ENCODE measurements around the gene NSMCE4A. TPM values are rescaled to one million over a fixed set of nuclear protein-coding genes. Genes with fewer than 3 reads are reported as not detected.
"Not testable (repeated sequence)": the region's sequence is repeated elsewhere in the genome, so short reads cannot be mapped to it uniquely, and the experiment has no call there.

Gene NSMCE4A
- total RNA-seq = 10 to 100 TPM; 67.8 to 70.9 TPM
- polyA plus RNA-seq = 58.2 TPM

GRCh38 chr10:121974535-121975294 lies at the start of gene NSMCE4A:
Gene NSMCE4A (minus strand): TSS chr10:121975217. CDS start chr10:121975165, 52 bp downstream.
- H3K4me1 Mint-ChIP-seq = peaks cover 22 to 43% (median 25%) of the 10 kb centered on the region in 3 donors
- CTCF ChIA-PET = interaction anchor here (0.8 to 2.8 kb wide), 5 partner anchors 10 to 52 kb away, joined by 3 to 14 read pairs (median 3); partner anchors contain the start of gene ATE1

GRCh38 chr10:122023257-122023656 lies 48.2 kb upstream of the NSMCE4A start:
- POLR2A ChIA-PET; H3K4me3 ChIP-seq (ENCODE audit: low read length); H3K4me3 Mint-ChIP-seq: not testable (repeated sequence)

More at GRCh38 chr10:121974535-121975294, at the start of gene NSMCE4A:
- POLR2A ChIA-PET = interaction anchor here (1.2 kb wide), 1 partner anchor 47 kb away, joined by 9 read pairs; the partner anchor contains the start of gene ATE1
- no peaks in the 10 kb centered on the region for H3K9me3 ChIP-seq (ENCODE audit: low read length)
- H3K4me1 ChIP-seq (ENCODE audit: insufficient read depth, low read length) = peaks cover 11% of the 10 kb centered on the region
- Mint-ChIP-seq H3K9me3 (no peaks in the 10 kb centered on the region), H3K27ac (peak within 1 kb of the TSS in 6 of 8 donors; percentile 7 to 67 (median 50)), H3K4me3 (peak within 1 kb of the TSS; percentile 80 to 91 (median 83)), H3K27me3 (no peaks in the 10 kb centered on the region), H3K36me3 (peaks cover 0 to 27% (median 2%) of the 10 kb centered on the region in 3 donors)
- H3K27ac ChIP-seq (ENCODE audit: low read depth, low read length) = peak within 1 kb of the TSS; percentile 84
- H3K36me3 ChIP-seq (ENCODE audit: insufficient read depth, low read length) = peaks cover 4% of the 10 kb centered on the region
- DNase-seq = peak; percentile 47 to 74 (median 62)
- peak within 1 kb of the TSS; percentile 75 for H3K4me3 ChIP-seq (ENCODE audit: low read length)
- H3K27me3 ChIP-seq (ENCODE audit: insufficient read depth, low read length, poor library complexity, severe bottlenecking) = no peaks in the 10 kb centered on the region

GRCh38 chr10:122022276-122022675 lies 47.3 kb upstream of the NSMCE4A start:
- no peak for DNase-seq
- Mint-ChIP-seq H3K4me1 (no peaks in the 10 kb centered on the region), H3K36me3 (no peaks in the 10 kb centered on the region), H3K4me3 (no peak overlapping the region), H3K27me3 (peaks cover 5 to 6% of the 10 kb centered on the region in 2 donors), H3K9me3 (no peaks in the 10 kb centered on the region), H3K27ac (no peak overlapping the region)
- H3K4me3 ChIP-seq (ENCODE audit: low read length) = no peak overlapping the region
- no peaks in the 10 kb centered on the region for H3K9me3 ChIP-seq (ENCODE audit: low read length)
- POLR2A ChIA-PET = no interaction called here
- H3K27me3 ChIP-seq (ENCODE audit: insufficient read depth, low read length, poor library complexity, severe bottlenecking) = no peaks in the 10 kb centered on the region
- no peak overlapping the region for H3K27ac ChIP-seq (ENCODE audit: low read depth, low read length)
- CTCF ChIA-PET = no interaction called here
- H3K4me1 ChIP-seq (ENCODE audit: insufficient read depth, low read length) = no peaks in the 10 kb centered on the region
- no peaks in the 10 kb centered on the region for H3K36me3 ChIP-seq (ENCODE audit: insufficient read depth, low read length)

More at GRCh38 chr10:122023257-122023656, 48.2 kb upstream of the NSMCE4A start:
- H3K27me3 Mint-ChIP-seq; H3K9me3 Mint-ChIP-seq; CTCF ChIA-PET; H3K4me1 ChIP-seq (ENCODE audit: insufficient read depth, low read length); H3K27me3 ChIP-seq (ENCODE audit: insufficient read depth, low read length, poor library complexity, severe bottlenecking); H3K36me3 Mint-ChIP-seq; H3K36me3 ChIP-seq (ENCODE audit: insufficient read depth, low read length); DNase-seq; H3K9me3 ChIP-seq (ENCODE audit: low read length); H3K27ac ChIP-seq (ENCODE audit: low read depth, low read length); H3K27ac Mint-ChIP-seq; H3K4me1 Mint-ChIP-seq: not testable (repeated sequence)

- Histone ChIP-seq H3K9me3 (ENCODE audit: low read length) (no peaks in the 10 kb centered on the region), H3K36me3 (ENCODE audit: insufficient read depth, low read length) (no peaks in the 10 kb centered on the region), H3K27ac (ENCODE audit: low read depth, low read length) (no peak overlapping the region), H3K4me1 (ENCODE audit: insufficient read depth, low read length) (no peaks in the 10 kb centered on the region), H3K4me3 (ENCODE audit: low read length) (no peak overlapping the region), H3K27me3 (ENCODE audit: insufficient read depth, low read length, poor library complexity, severe bottlenecking) (no peaks in the 10 kb centered on the region)
- ChIA-PET POLR2A (no interaction called here), CTCF (no interaction called here)
- no peak for DNase-seq
- H3K27me3 Mint-ChIP-seq = peaks cover 6% of the 10 kb centered on the region in 2 donors
- no peaks in the 10 kb centered on the region for H3K36me3 Mint-ChIP-seq
- H3K4me1 Mint-ChIP-seq = no peaks in the 10 kb centered on the region
- H3K4me3 Mint-ChIP-seq = no peak overlapping the region
- no peak overlapping the region for H3K27ac Mint-ChIP-seq
- H3K9me3 Mint-ChIP-seq = no peaks in the 10 kb centered on the region
These were observed 46.8 kb upstream of the NSMCE4A start for GRCh38 chr10:122021828-122022227.

- no peaks in the 10 kb centered on the region for H3K9me3 Mint-ChIP-seq
- no peaks in the 10 kb centered on the region for H3K36me3 ChIP-seq (ENCODE audit: insufficient read depth, low read length)
- H3K4me3 ChIP-seq (ENCODE audit: low read length) = no peak overlapping the region
- H3K27ac ChIP-seq (ENCODE audit: low read depth, low read length) = no peak overlapping the region
- H3K4me1 ChIP-seq (ENCODE audit: insufficient read depth, low read length) = no peaks in the 10 kb centered on the region
- H3K4me3 Mint-ChIP-seq = no peak overlapping the region
- H3K27me3 ChIP-seq (ENCODE audit: insufficient read depth, low read length, poor library complexity, severe bottlenecking) = no peaks in the 10 kb centered on the region
- POLR2A ChIA-PET = no interaction called here
- H3K9me3 ChIP-seq (ENCODE audit: low read length) = no peaks in the 10 kb centered on the region
- DNase-seq = no peak
- H3K4me1 Mint-ChIP-seq = no peaks in the 10 kb centered on the region
- H3K36me3 Mint-ChIP-seq = no peaks in the 10 kb centered on the region
- H3K27ac Mint-ChIP-seq = no peak overlapping the region
- CTCF ChIA-PET = no interaction called here
- H3K27me3 Mint-ChIP-seq = peaks cover 10% of the 10 kb centered on the region in 2 donors
These were observed 46.4 kb upstream of the NSMCE4A start for GRCh38 chr10:122021379-122021778.

- Mint-ChIP-seq H3K4me1 (no peaks in the 10 kb centered on the region), H3K36me3 (no peaks in the 10 kb centered on the region), H3K27ac (no peak overlapping the region), H3K9me3 (no peaks in the 10 kb centered on the region), H3K27me3 (peaks cover 10% of the 10 kb centered on the region in 2 donors), H3K4me3 (no peak overlapping the region)
- CTCF ChIA-PET = no interaction called here
- no peak overlapping the region for H3K27ac ChIP-seq (ENCODE audit: low read depth, low read length)
- H3K4me3 ChIP-seq (ENCODE audit: low read length) = no peak overlapping the region
- no peaks in the 10 kb centered on the region for H3K36me3 ChIP-seq (ENCODE audit: insufficient read depth, low read length)
- H3K27me3 ChIP-seq (ENCODE audit: insufficient read depth, low read length, poor library complexity, severe bottlenecking) = no peaks in the 10 kb centered on the region
- H3K9me3 ChIP-seq (ENCODE audit: low read length) = no peaks in the 10 kb centered on the region
- no peak for DNase-seq
- H3K4me1 ChIP-seq (ENCODE audit: insufficient read depth, low read length) = no peaks in the 10 kb centered on the region
- POLR2A ChIA-PET = no interaction called here
These were observed 45.2 kb upstream of the NSMCE4A start for GRCh38 chr10:122020226-122020625.

- no peaks in the 10 kb centered on the region for H3K4me1 ChIP-seq (ENCODE audit: insufficient read depth, low read length)
- Mint-ChIP-seq H3K4me3 (no peak overlapping the region), H3K9me3 (no peaks in the 10 kb centered on the region), H3K27me3 (peaks cover 12 to 14% of the 10 kb centered on the region in 2 donors), H3K27ac (no peak overlapping the region), H3K36me3 (no peaks in the 10 kb centered on the region), H3K4me1 (no peaks in the 10 kb centered on the region)
- H3K36me3 ChIP-seq (ENCODE audit: insufficient read depth, low read length) = no peaks in the 10 kb centered on the region
- H3K27me3 ChIP-seq (ENCODE audit: insufficient read depth, low read length, poor library complexity, severe bottlenecking) = no peaks in the 10 kb centered on the region
- DNase-seq = no peak
- no peaks in the 10 kb centered on the region for H3K9me3 ChIP-seq (ENCODE audit: low read length)
- no peak overlapping the region for H3K4me3 ChIP-seq (ENCODE audit: low read length)
- no peak overlapping the region for H3K27ac ChIP-seq (ENCODE audit: low read depth, low read length)
- ChIA-PET CTCF (no interaction called here), POLR2A (no interaction called here)
These were observed 44.5 kb upstream of the NSMCE4A start for GRCh38 chr10:122019414-122019975.

- Histone ChIP-seq H3K36me3 (ENCODE audit: insufficient read depth, low read length) (no peaks in the 10 kb centered on the region), H3K27ac (ENCODE audit: low read depth, low read length) (no peak overlapping the region), H3K4me1 (ENCODE audit: insufficient read depth, low read length) (no peaks in the 10 kb centered on the region), H3K9me3 (ENCODE audit: low read length) (no peaks in the 10 kb centered on the region), H3K27me3 (ENCODE audit: insufficient read depth, low read length, poor library complexity, severe bottlenecking) (no peaks in the 10 kb centered on the region), H3K4me3 (ENCODE audit: low read length) (no peak overlapping the region)
- no peak overlapping the region for H3K27ac Mint-ChIP-seq
- ChIA-PET POLR2A (no interaction called here), CTCF (no interaction called here)
- no peak for DNase-seq
- H3K4me1 Mint-ChIP-seq = no peaks in the 10 kb centered on the region
- no peaks in the 10 kb centered on the region for H3K36me3 Mint-ChIP-seq
- peaks cover 15 to 16% of the 10 kb centered on the region in 2 donors for H3K27me3 Mint-ChIP-seq
- H3K9me3 Mint-ChIP-seq = no peaks in the 10 kb centered on the region
- H3K4me3 Mint-ChIP-seq = no peak overlapping the region
These were observed 44.0 kb upstream of the NSMCE4A start for GRCh38 chr10:122018951-122019413.
